Body of pancreas (tissue), 4 donors: ENCODE results near the gene PLPPR4. TPM values are rescaled to one million over a fixed set of nuclear protein-coding genes. Genes with fewer than 3 reads are reported as not detected.

ENCODE experiments used
- ATAC-seq: fragments of 150-250 bp; one replicate; pipeline ENCODE4 v1.9.1; 2016
- DNase-seq, 4 donors: peaks; one replicate each; pipeline ENCODE4 v3.0.0-alpha.2; 2019
- H3K27ac ChIP-seq, 4 donors: fragments of 200-600 bp; sonication (generic); 1 replicate in 3 of 4; 2 replicates in 1 of 4; pipeline versions ENCODE4 v1.5.1 to v1.6.1; 2016 to 2019; ENCODE audit warnings: mild to moderate bottlenecking in 1 of 4, mixed read lengths in 1 of 4, moderate library complexity in 1 of 4
- H3K27me3 ChIP-seq, 2 donors: fragments of 200-600 bp; sonication (generic); one replicate each; pipeline ENCODE4 v1.6.0; 2016; ENCODE audit warnings: mild to moderate bottlenecking in 1 of 2
- H3K36me3 ChIP-seq, 2 donors: fragments of 200-600 bp; sonication (generic); replicated peaks in 1 of 2; 2 replicates each; pipeline ENCODE4 v1.5.1; 2016; ENCODE audit warnings: low read depth in 2 of 2; ENCODE audit not compliant: insufficient read depth in 1 of 2
- H3K4me1 ChIP-seq: fragments of 200-600 bp; sonication (generic); one replicate; pipeline ENCODE4 v1.6.0; 2016
- H3K4me3 ChIP-seq, 2 donors: fragments of 200-600 bp; sonication (generic); 1 replicate in 1 of 2; 2 replicates in 1 of 2; pipeline ENCODE4 v1.5.1; 2016 to 2019
- H3K9me3 ChIP-seq, 3 donors: fragments of 200-600 bp; sonication (generic); 1 replicate in 2 of 3; 2 replicates in 1 of 3; pipeline ENCODE4 v1.5.1; 2016
- CTCF ChIP-seq, 7 experiments: fragments of 450-650 bp in 4 of 7; fragments of 200-600 bp in 3 of 7; sonication (generic) in 3 of 7; IDR thresholded peaks; one replicate each; pipeline ENCODE4 v1.5.1; 2016 to 2019; ENCODE audit warnings: antibody characterized with exemption in 7 of 7
- POLR2A ChIP-seq, 3 donors: fragments of 450-650 bp; IDR thresholded peaks; one replicate each; pipeline ENCODE4 v1.6.1; 2016; ENCODE audit warnings: antibody characterized with exemption in 3 of 3, mild to moderate bottlenecking in 2 of 3
- WGBS, 2 donors: methylation state at CpG; one replicate each; pipeline ENCODE4 v1.1.5; 2017; 5-methylcytosine and 5-hydroxymethylcytosine counted together
- intact Hi-C: fragments of 100-400 bp; cut with DNase I; formaldehyde crosslinking; loops from one replicate; pipeline ENCODE4 v1.15.1; 2023
- total RNA-seq, 2 donors: library from RNA; depleted of rRNA; stranded (reverse); fragments of >200 nt; gene quantifications; one replicate each; pipeline ENCODE4 v1.1.0, GENCODE V29; 2016

PLPPR4 gene
- total RNA-seq, 2 donors from 2014 or later = 0.52 TPM; not detected in 1

GRCh38 chr1:99218999-99219398 is 45.3 kb upstream of the PLPPR4 start:
- TF ChIP-seq POLR2A (IDR thresholded peaks at IDR 0.05) (no peak), CTCF (IDR thresholded peaks at IDR 0.05) (no peak)
- Histone ChIP-seq H3K27me3 (no peaks in the 10 kb centered on the region), H3K4me1 (no peaks in the 10 kb centered on the region), H3K27ac (no peak overlapping the region), H3K36me3 (no peaks in the 10 kb centered on the region), H3K4me3 (no peak overlapping the region), H3K9me3 (peaks cover 0 to 8% (median 0%) of the 10 kb centered on the region in 3 donors)
- ATAC-seq (no peak), DNase-seq (no peak)
- intact Hi-C loops = no loop called here

GRCh38 chr1:99227056-99227897 is 37.0 kb upstream of the PLPPR4 start:
- Histone ChIP-seq H3K4me1 (no peaks in the 10 kb centered on the region), H3K27ac (no peak overlapping the region), H3K36me3 (no peaks in the 10 kb centered on the region), H3K27me3 (no peaks in the 10 kb centered on the region), H3K9me3 (no peaks in the 10 kb centered on the region), H3K4me3 (no peak overlapping the region)
- DNase-seq = no peak
- TF ChIP-seq POLR2A (IDR thresholded peaks at IDR 0.05) (no peak), CTCF (IDR thresholded peaks at IDR 0.05) (no peak)
- intact Hi-C loops = no loop called here
- WGBS, 2 donors = 56 to 58% methylated on average over 3 of the region's 3 CpGs
- ATAC-seq = no peak

- H3K27me3 ChIP-seq = no peaks in the 10 kb centered on the region
- no peak overlapping the region for H3K27ac ChIP-seq
- intact Hi-C loops = no loop called here
- ATAC-seq = no peak
- no peak for TF ChIP-seq CTCF (IDR thresholded peaks at IDR 0.05)
- TF ChIP-seq POLR2A (IDR thresholded peaks at IDR 0.05) = no peak
- H3K4me3 ChIP-seq = no peak overlapping the region
- H3K36me3 ChIP-seq = no peaks in the 10 kb centered on the region
- DNase-seq = no peak
- no peaks in the 10 kb centered on the region for H3K4me1 ChIP-seq
- H3K9me3 ChIP-seq = no peaks in the 10 kb centered on the region
- WGBS, 2 donors = 38 to 50% methylated on average over 1 of the region's 2 CpGs
Observed at GRCh38 chr1:99228153-99228552, 36.1 kb upstream of the PLPPR4 start.

GRCh38 chr1:99229122-99229521 is 35.2 kb upstream of the PLPPR4 start:
- Histone ChIP-seq H3K9me3 (no peaks in the 10 kb centered on the region), H3K36me3 (no peaks in the 10 kb centered on the region), H3K4me3 (no peak overlapping the region), H3K27me3 (no peaks in the 10 kb centered on the region), H3K27ac (no peak overlapping the region), H3K4me1 (no peaks in the 10 kb centered on the region)
- DNase-seq = no peak
- ATAC-seq = no peak
- WGBS, 2 donors = 73 to 76% methylated on average over 3 of the region's 3 CpGs
- intact Hi-C loops = no loop called here
- TF ChIP-seq CTCF (IDR thresholded peaks at IDR 0.05) (no peak), POLR2A (IDR thresholded peaks at IDR 0.05) (no peak)

- no peaks in the 10 kb centered on the region for H3K36me3 ChIP-seq
- DNase-seq (no peak), ATAC-seq (no peak)
- no peak overlapping the region for H3K4me3 ChIP-seq
- intact Hi-C loops = no loop called here
- H3K9me3 ChIP-seq = no peaks in the 10 kb centered on the region
- H3K4me1 ChIP-seq = no peaks in the 10 kb centered on the region
- no peak overlapping the region for H3K27ac ChIP-seq
- H3K27me3 ChIP-seq = no peaks in the 10 kb centered on the region
- no peak for TF ChIP-seq POLR2A (IDR thresholded peaks at IDR 0.05)
- no peak for TF ChIP-seq CTCF (IDR thresholded peaks at IDR 0.05)
Observed at GRCh38 chr1:99230695-99231094, 33.6 kb upstream of the PLPPR4 start.
